ENCODE measurements around the gene ITGAD. TPM values are rescaled to one million over a fixed set of nuclear protein-coding genes. Genes with fewer than 3 reads are reported as not detected.
A peak's percentile ranks its signal among the peaks of the same experiment; 100 is the strongest.

Gene ITGAD
- total and polyA plus RNA-seq, 2 of the 13 experiments (the other 11 are each of a cell fraction or from before 2014, with no cell fraction given), result not detected

- TF ChIP-seq HNF1B (CRISPR knock-in tag; IDR thresholded peaks at IDR 0.05) (peak; percentile 61), FOXK2 (IDR thresholded peaks at IDR 0.05) (no peak), MLX (CRISPR knock-in tag; IDR thresholded peaks at IDR 0.05) (peak; percentile 29; the same call in 1 of the 2 replicates), NR1H2 (CRISPR knock-in tag; IDR thresholded peaks at IDR 0.05; ENCODE audit: borderline replicate concordance, low read depth) (no peak), CREB3 (CRISPR knock-in tag; IDR thresholded peaks at IDR 0.05) (no peak), ZNF251 (CRISPR knock-in tag; IDR thresholded peaks at IDR 0.05) (no peak), KDM6A (CRISPR knock-in tag; IDR thresholded peaks at IDR 0.05; ENCODE audit: low read depth) (no peak), REPIN1 (CRISPR knock-in tag; IDR thresholded peaks at IDR 0.05; ENCODE audit: borderline replicate concordance, low read depth) (0 out of 2 replicates have a peak, but pooled peaks have one; percentile 56), ZFP36L2 (CRISPR knock-in tag; IDR thresholded peaks at IDR 0.05) (no peak), ATM (IDR thresholded peaks at IDR 0.05; ENCODE audit: borderline replicate concordance) (no peak), ZFP36L1 (CRISPR knock-in tag; IDR thresholded peaks at IDR 0.05) (no peak), ZNF749 (CRISPR knock-in tag; IDR thresholded peaks at IDR 0.05; ENCODE audit: borderline replicate concordance) (peak; percentile 72; the same call in 1 of the 2 replicates), RXRB (CRISPR knock-in tag; IDR thresholded peaks at IDR 0.05; ENCODE audit: borderline replicate concordance) (peak; percentile 44; the same call in 1 of the 2 replicates), MYPOP (CRISPR knock-in tag; IDR thresholded peaks at IDR 0.05) (peak; percentile 59; the same call in 1 of the 2 replicates), GATA4 (IDR thresholded peaks at IDR 0.05; ENCODE audit: borderline replicate concordance, low read depth) (no peak), MAFF (IDR thresholded peaks at IDR 0.05; ENCODE audit: low read depth, low read length) (peak; percentile 95), KLF16 (CRISPR knock-in tag; IDR thresholded peaks at IDR 0.05) (no peak), DNMT1 (CRISPR knock-in tag; IDR thresholded peaks at IDR 0.05) (no peak), ZNF598 (CRISPR knock-in tag; IDR thresholded peaks at IDR 0.05; ENCODE audit: borderline replicate concordance) (peak; percentile 92; the same call in 1 of the 2 replicates), ZNF607 (CRISPR knock-in tag; IDR thresholded peaks at IDR 0.05; ENCODE audit: borderline replicate concordance) (no peak), ZNF563 (CRISPR knock-in tag; IDR thresholded peaks at IDR 0.05) (0 out of 2 replicates have a peak, but pooled peaks have one; percentile 22), HNRNPUL1 (IDR thresholded peaks at IDR 0.05; ENCODE audit: low read depth, low read length) (no peak), RFX1 (IDR thresholded peaks at IDR 0.05) (no peak), CENPX (CRISPR knock-in tag; IDR thresholded peaks at IDR 0.05) (no peak), HOXA9 (CRISPR knock-in tag; IDR thresholded peaks at IDR 0.05; ENCODE audit: borderline replicate concordance) (no peak), HDAC2 (CRISPR knock-in tag; IDR thresholded peaks at IDR 0.05) (peak; percentile 70; the same call in 1 of the 2 replicates)
Measured at GRCh38 chr16:31453255-31454204, 60.4 kb downstream of the ITGAD start (continued).

Measured in HepG2 (cell line).